ENCODE results near the gene HOMER3. TPM values are rescaled to one million over a fixed set of nuclear protein-coding genes. Genes with fewer than 3 reads are reported as not detected.

The HOMER3 gene
- total and polyA plus RNA-seq, 2 experiments from 2014 or later = 28.9 to 53.4 TPM

DNA sequence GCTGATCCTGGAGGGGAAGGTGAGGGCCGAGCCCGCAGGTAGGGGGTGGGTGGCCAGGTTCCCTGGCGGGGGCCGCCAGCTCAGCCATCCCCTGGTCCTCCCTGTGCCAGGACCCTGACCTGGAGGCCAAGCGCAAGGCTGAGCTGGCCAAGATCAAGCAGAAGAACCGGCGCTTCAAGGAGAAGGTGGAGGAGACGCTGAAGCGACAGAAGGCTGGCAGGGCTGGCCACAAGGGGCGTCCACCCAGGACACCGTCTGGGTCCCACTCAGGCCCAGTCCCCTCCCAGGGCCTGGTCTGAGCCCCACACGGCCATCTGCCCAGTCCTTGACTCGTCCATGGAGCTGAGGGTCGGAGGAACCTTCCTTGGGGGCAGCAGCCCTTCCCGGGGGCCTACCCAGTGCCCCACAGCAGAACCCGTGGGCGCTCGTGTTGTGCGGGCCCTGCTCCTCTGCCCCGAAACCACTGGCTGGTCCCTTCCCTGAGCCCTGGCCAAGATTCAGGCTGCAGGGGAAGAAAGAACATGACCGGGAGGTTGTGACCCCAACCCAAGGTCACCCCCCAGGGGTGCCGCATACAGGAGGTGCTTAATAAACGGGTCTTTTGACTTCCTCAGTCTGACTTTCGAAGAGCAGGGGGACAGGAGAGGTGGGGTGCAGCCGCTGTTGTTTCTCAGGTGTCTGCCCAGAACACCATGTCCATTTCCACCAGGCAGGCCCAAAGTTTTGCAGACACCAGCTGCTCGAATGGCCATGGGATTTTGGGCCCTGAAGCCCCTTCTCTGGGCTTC is 12.8 kb downstream of the HOMER3 start:
- Histone ChIP-seq H3K79me2 (no peaks in the 10 kb centered on the region), H3K4me2 (no peak overlapping the region), H3K9me3 (ENCODE audit: low read depth) (no peaks in the 10 kb centered on the region), H3K27ac (no peak overlapping the region), H2AFZ (no peak overlapping the region), H3K4me1 (ENCODE audit: insufficient read depth) (no peaks in the 10 kb centered on the region), H3K9me2 (replicated peaks; ENCODE audit: insufficient read depth) (no peaks in the 10 kb centered on the region), H3K4me3 (no peak overlapping the region), H3K27me3 (no peaks in the 10 kb centered on the region), H3K36me3 (replicated peaks; ENCODE audit: insufficient read depth, low read depth) (no peaks in the 10 kb centered on the region), H4K20me1 (ENCODE audit: insufficient read depth, poor library complexity, severe bottlenecking) (no peaks in the 10 kb centered on the region)
- no peak for DNase-seq (ENCODE audit: low spot score)
- WGBS (ENCODE audit: low lambda C conversion rate, missing lambda C conversion rate) = 97% methylated on average over 26 of the region's 26 CpGs
- TF ChIP-seq EZH2phosphoT487 (IDR thresholded peaks at IDR 0.05; ENCODE audit: low read depth, severe bottlenecking, unreplicated experiment) (no peak), CTCF (IDR thresholded peaks at IDR 0.05; ENCODE audit: poor library complexity) (no peak), EZH2 (IDR thresholded peaks at IDR 0.05; ENCODE audit: borderline replicate concordance) (no peak)

DNA sequence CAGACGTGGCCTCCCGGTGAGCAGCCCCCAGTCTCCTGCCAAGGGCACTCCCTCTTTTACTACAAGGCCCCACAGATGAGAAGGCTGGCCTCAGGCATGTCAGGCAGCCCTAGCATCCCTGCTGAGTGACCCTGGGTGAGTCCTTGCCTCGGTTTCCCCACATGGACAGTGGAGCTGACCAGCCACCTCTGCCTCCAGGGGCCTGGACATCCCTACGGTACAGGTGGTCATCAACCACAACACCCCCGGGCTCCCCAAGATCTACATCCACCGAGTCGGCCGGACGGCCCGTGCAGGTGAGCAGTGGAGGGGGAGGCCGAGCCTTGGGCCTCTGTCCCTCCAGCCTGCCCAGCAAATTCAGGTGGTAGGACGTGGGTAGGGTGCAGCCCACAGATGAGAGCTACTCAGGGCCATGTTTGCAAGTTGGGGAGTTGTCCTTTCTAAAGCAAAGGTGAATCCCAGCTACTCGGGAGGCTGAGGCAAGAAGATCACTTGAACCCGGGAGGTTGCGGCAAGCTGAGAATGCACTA is 16.3 kb downstream of the HOMER3 start:
- Histone ChIP-seq H3K27ac (no peak overlapping the region), H4K20me1 (ENCODE audit: insufficient read depth, poor library complexity, severe bottlenecking) (no peaks in the 10 kb centered on the region), H3K27me3 (no peaks in the 10 kb centered on the region), H3K9me3 (ENCODE audit: low read depth) (no peaks in the 10 kb centered on the region), H2AFZ (no peak overlapping the region), H3K79me2 (peaks cover 15% of the 10 kb centered on the region), H3K4me1 (ENCODE audit: insufficient read depth) (peaks cover 7% of the 10 kb centered on the region), H3K4me3 (no peak overlapping the region), H3K4me2 (no peak overlapping the region), H3K36me3 (replicated peaks; ENCODE audit: insufficient read depth, low read depth) (no peaks in the 10 kb centered on the region), H3K9me2 (replicated peaks; ENCODE audit: insufficient read depth) (no peaks in the 10 kb centered on the region)
- 97% methylated on average over 15 of the region's 15 CpGs for WGBS (ENCODE audit: low lambda C conversion rate, missing lambda C conversion rate)
- TF ChIP-seq EZH2 (IDR thresholded peaks at IDR 0.05; ENCODE audit: borderline replicate concordance) (no peak), CTCF (IDR thresholded peaks at IDR 0.05; ENCODE audit: poor library complexity) (no peak), EZH2phosphoT487 (IDR thresholded peaks at IDR 0.05; ENCODE audit: low read depth, severe bottlenecking, unreplicated experiment) (no peak)
- no peak for DNase-seq (ENCODE audit: low spot score)

- H3K79me2 ChIP-seq = peaks cover 29% of the 10 kb centered on the region
- H3K4me2 ChIP-seq = no peak overlapping the region
- 94% methylated on average over 29 of the region's 29 CpGs for WGBS (ENCODE audit: low lambda C conversion rate, missing lambda C conversion rate)
- H3K9me2 ChIP-seq (replicated peaks; ENCODE audit: insufficient read depth) = no peaks in the 10 kb centered on the region
- no peaks in the 10 kb centered on the region for H3K9me3 ChIP-seq (ENCODE audit: low read depth)
- H4K20me1 ChIP-seq (ENCODE audit: insufficient read depth, poor library complexity, severe bottlenecking) = peaks cover under 1% of the 10 kb centered on the region
- no peak for TF ChIP-seq CTCF (IDR thresholded peaks at IDR 0.05; ENCODE audit: poor library complexity)
- no peak for TF ChIP-seq EZH2phosphoT487 (IDR thresholded peaks at IDR 0.05; ENCODE audit: low read depth, severe bottlenecking, unreplicated experiment)
- no peaks in the 10 kb centered on the region for H3K27me3 ChIP-seq
- no peak overlapping the region for H2AFZ ChIP-seq
- peaks cover 11% of the 10 kb centered on the region for H3K4me1 ChIP-seq (ENCODE audit: insufficient read depth)
- H3K36me3 ChIP-seq (replicated peaks; ENCODE audit: insufficient read depth, low read depth) = no peaks in the 10 kb centered on the region
- no peak overlapping the region for H3K4me3 ChIP-seq
- DNase-seq (ENCODE audit: low spot score) = no peak
- no peak overlapping the region for H3K27ac ChIP-seq
Measured at GRCh38 chr19:18922228-18922985, 18.6 kb downstream of the HOMER3 start.

Data from hepatocyte (in vitro differentiated cells).